H9 (cell line): Measurements from ENCODE around the gene BEND7. TPM values are rescaled to one million over a fixed set of nuclear protein-coding genes. Genes with fewer than 3 reads are reported as not detected.

Source experiments
- DNase-seq: peaks from one replicate; pipeline ENCODE4 v3.0.0-alpha.2; 2017
- H2AFZ ChIP-seq: one replicate; pipeline ENCODE4 v1.6.1; 2013; ENCODE audit warnings: mild to moderate bottlenecking, low read length, control low read depth, moderate library complexity
- H2AK5ac ChIP-seq: 2 replicates; pipeline ENCODE4 v1.6.1; 2013; ENCODE audit warnings: low read length, control low read depth, mixed read lengths; ENCODE audit not compliant: insufficient read length
- H2BK120ac ChIP-seq: one replicate; pipeline ENCODE4 v1.6.1; 2013; ENCODE audit warnings: low read depth, mild to moderate bottlenecking, low read length, control low read depth, inconsistent platforms; ENCODE audit not compliant: poor library complexity, severe bottlenecking
- H2BK12ac ChIP-seq: 2 replicates; pipeline ENCODE4 v1.6.1; 2013; ENCODE audit warnings: low read length, control low read depth, mixed read lengths, low read depth; ENCODE audit not compliant: insufficient read length
- H2BK15ac ChIP-seq: 2 replicates; pipeline ENCODE4 v1.6.1; 2013; ENCODE audit warnings: low read depth, low read length, control low read depth
- H2BK20ac ChIP-seq: one replicate; pipeline ENCODE4 v1.6.1; 2013; ENCODE audit warnings: low read depth, mild to moderate bottlenecking, low read length, control low read depth, inconsistent platforms; ENCODE audit not compliant: poor library complexity, severe bottlenecking
- H2BK5ac ChIP-seq: 2 replicates; pipeline ENCODE4 v1.6.1; 2013; ENCODE audit warnings: low read length, control low read depth, mixed read lengths; ENCODE audit not compliant: insufficient read length
- H3K14ac ChIP-seq: 2 replicates; pipeline ENCODE4 v1.6.1; 2013; ENCODE audit warnings: low read length, control low read depth; ENCODE audit not compliant: insufficient read depth
- H3K18ac ChIP-seq: 2 replicates; pipeline ENCODE4 v1.6.1; 2013; ENCODE audit warnings: low read depth, mild to moderate bottlenecking, mixed read lengths, low read length, control low read depth; ENCODE audit not compliant: insufficient read length
- H3K23ac ChIP-seq: 2 replicates; pipeline ENCODE4 v1.6.1; 2013; ENCODE audit warnings: low read length, control low read depth, mixed read lengths, low read depth; ENCODE audit not compliant: insufficient read length
- H3K23me2 ChIP-seq: 2 replicates; pipeline ENCODE4 v1.6.1; 2013; ENCODE audit warnings: low read depth, mild to moderate bottlenecking, mixed read lengths, low read length, control low read depth; ENCODE audit not compliant: insufficient read length, poor library complexity, severe bottlenecking
- H3K27ac ChIP-seq: 2 replicates; pipeline ENCODE4 v1.5.1; 2013; ENCODE audit warnings: low read length, control low read depth, mixed read lengths, low read depth; ENCODE audit not compliant: insufficient read length
- H3K27me3 ChIP-seq: 2 replicates; pipeline ENCODE4 v1.6.1; 2013; ENCODE audit warnings: low read length, control low read depth, inconsistent platforms; ENCODE audit not compliant: insufficient read depth
- H3K4ac ChIP-seq: 2 replicates; pipeline ENCODE4 v1.6.1; 2013; ENCODE audit warnings: low read depth, mild to moderate bottlenecking, control low read depth, inconsistent platforms, low read length, moderate library complexity
- H3K4me1 ChIP-seq: 2 replicates; pipeline ENCODE4 v1.6.1; 2013; ENCODE audit warnings: low read length, control low read depth, inconsistent platforms; ENCODE audit not compliant: insufficient read depth
- H3K4me2 ChIP-seq: 2 replicates; pipeline ENCODE4 v1.6.1; 2013; ENCODE audit warnings: low read length, control low read depth, mixed read lengths; ENCODE audit not compliant: insufficient read length, insufficient read depth
- H3K56ac ChIP-seq: 2 replicates; pipeline ENCODE4 v1.6.1; 2013; ENCODE audit warnings: low read depth, mild to moderate bottlenecking, mixed read lengths, low read length, control low read depth; ENCODE audit not compliant: insufficient read length
- H3K79me1 ChIP-seq: 2 replicates; pipeline ENCODE4 v1.6.1; 2013; ENCODE audit warnings: low read depth, mild to moderate bottlenecking, moderate library complexity, low read length, control low read depth, inconsistent platforms; ENCODE audit not compliant: insufficient read depth, poor library complexity, severe bottlenecking
- H3K79me2 ChIP-seq: 2 replicates; pipeline ENCODE4 v1.6.1; 2013; ENCODE audit warnings: low read length, control low read depth, inconsistent platforms; ENCODE audit not compliant: insufficient read depth
- H3K9ac ChIP-seq: 2 replicates; pipeline ENCODE4 v1.6.1; 2013; ENCODE audit warnings: low read length, control low read depth, mixed read lengths; ENCODE audit not compliant: insufficient read length; ENCODE audit errors: extremely low read depth
- H3K9me3 ChIP-seq: one replicate; pipeline ENCODE4 v1.6.1; 2013; ENCODE audit warnings: low read depth, low read length, inconsistent platforms; ENCODE audit not compliant: control insufficient read depth
- H3T11ph ChIP-seq: one replicate; pipeline ENCODE4 v1.6.1; 2013; ENCODE audit warnings: mild to moderate bottlenecking, low read length, control low read depth, inconsistent platforms
- H4K20me1 ChIP-seq: one replicate; pipeline ENCODE4 v1.6.1; 2013; ENCODE audit not compliant: control insufficient read depth, insufficient read length, insufficient read depth
- H4K5ac ChIP-seq: 2 replicates; pipeline ENCODE4 v1.6.1; 2013; ENCODE audit warnings: low read depth, mild to moderate bottlenecking, mixed read lengths, low read length, control low read depth; ENCODE audit not compliant: insufficient read length
- H4K8ac ChIP-seq: replicated peaks from 2 replicates; pipeline ENCODE4 v1.6.1; 2013; ENCODE audit warnings: low read length, control low read depth, mixed read lengths, low read depth; ENCODE audit not compliant: insufficient read length
- H4K91ac ChIP-seq: 2 replicates; pipeline ENCODE4 v1.6.1; 2013; ENCODE audit warnings: low read depth, mild to moderate bottlenecking, moderate library complexity, mixed read lengths, low read length, control low read depth; ENCODE audit not compliant: insufficient read length
- H3K27ac Mint-ChIP-seq, 3 experiments: 2 replicates in 2 of 3; 3 replicates in 1 of 3; pipeline ENCODE4 v1.8.0; 2020 to 2021; ENCODE audit warnings: mixed read lengths in 3 of 3, mild to moderate bottlenecking in 1 of 3, moderate library complexity in 1 of 3
- H3K27me3 Mint-ChIP-seq: 2 replicates; pipeline ENCODE4 v1.8.0; 2021; ENCODE audit warnings: low read depth, mild to moderate bottlenecking, moderate library complexity, mixed read lengths
- H3K36me3 Mint-ChIP-seq, 3 experiments: 2 replicates in 2 of 3; 3 replicates in 1 of 3; pipeline ENCODE4 v1.8.0; 2020 to 2021; ENCODE audit warnings: low read depth in 3 of 3, mixed read lengths in 3 of 3; ENCODE audit not compliant: insufficient read depth in 1 of 3
- H3K4me1 Mint-ChIP-seq, 2 experiments: 2 replicates each; pipeline ENCODE4 v1.8.0; 2020; ENCODE audit warnings: mixed read lengths in 2 of 2
- H3K4me3 Mint-ChIP-seq, 2 experiments: 2 replicates in 1 of 2; 3 replicates in 1 of 2; pipeline ENCODE4 v1.8.0; 2020 to 2021; ENCODE audit warnings: mild to moderate bottlenecking in 2 of 2, mixed read lengths in 2 of 2, moderate library complexity in 1 of 2
- H3K9me3 Mint-ChIP-seq, 2 experiments: 2 replicates in 1 of 2; 3 replicates in 1 of 2; pipeline ENCODE4 v1.8.0; 2020; ENCODE audit warnings: mild to moderate bottlenecking in 2 of 2, mixed read lengths in 2 of 2, moderate library complexity in 1 of 2
- WGBS: extraction: QIAGEN DNeasy Blood & Tissue Kit; methylation state at CpG from one replicate; pipeline ENCODE4 v1.1.7; 2013; ENCODE audit warnings: missing lambda C conversion rate, low lambda C conversion rate, mixed read lengths; ENCODE audit not compliant: insufficient read length; ENCODE audit errors: extremely low coverage; 5-methylcytosine and 5-hydroxymethylcytosine counted together
- total RNA-seq: library from RNA; stranded (reverse); gene quantifications from 2 replicates; pipeline ENCODE4 v1.2.1, GENCODE V29; 2021
- TF ChIP-seq, protein P1 (sequence below): fragments of 200-600 bp; sonication (generic); conservative IDR thresholded peaks from 3 replicates; pipeline ENCODE4 v1.8.0; 2021; ENCODE audit warnings: antibody characterized with exemption, mild to moderate bottlenecking

BEND7 gene
- total RNA-seq, 1 experiment from 2014 or later: 17.7 TPM

DNA sequence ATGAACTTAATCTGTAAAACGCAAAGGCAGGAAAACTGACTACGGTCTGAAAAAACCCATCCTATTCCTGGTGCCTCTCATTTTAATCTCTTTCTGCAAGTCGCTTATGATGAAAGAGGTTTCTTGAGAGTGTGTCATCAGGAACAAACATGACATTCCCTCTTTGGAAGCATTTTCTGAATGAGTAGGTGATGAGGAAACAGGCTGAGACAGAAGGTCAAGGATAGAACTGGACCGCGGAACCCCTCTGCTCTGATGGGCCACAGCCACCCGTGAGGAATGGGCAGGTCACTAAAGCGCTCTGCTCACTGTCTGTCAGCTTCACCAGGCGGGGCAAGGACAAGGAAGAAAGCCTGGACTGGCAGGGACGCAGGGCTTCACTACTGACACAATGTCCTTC lies 28.6 kb downstream of the BEND7 start:
- Histone ChIP-seq H3K79me1 (no peaks in the 10 kb centered on the region), H3K9ac (no peak overlapping the region), H2BK12ac (no peak overlapping the region), H3K23ac (no peak overlapping the region), H4K20me1 (no peaks in the 10 kb centered on the region), H2BK20ac (no peak overlapping the region), H2BK120ac (no peak overlapping the region), H3K9me3 (no peaks in the 10 kb centered on the region), H4K5ac (no peak overlapping the region), H3K56ac (no peak overlapping the region), H3K79me2 (no peaks in the 10 kb centered on the region), H2AK5ac (no peak overlapping the region), H4K91ac (no peak overlapping the region), H2BK5ac (no peak overlapping the region), H4K8ac (no peak overlapping the region), H3K4me1 (no peaks in the 10 kb centered on the region), H3K4me2 (no peak overlapping the region), H3K18ac (no peak overlapping the region), H3K27me3 (no peaks in the 10 kb centered on the region), H3K4ac (no peak overlapping the region), H3T11ph (no peak overlapping the region), H2BK15ac (no peak overlapping the region), H3K27ac (no peak overlapping the region), H3K14ac (no peak overlapping the region), H3K23me2 (no peaks in the 10 kb centered on the region), H2AFZ (no peak overlapping the region)
- DNase-seq: no peak
- peak overlapping the region in 1 of 3 experiments; percentile 38; a peak in 1 of 7 replicates for H3K27ac Mint-ChIP-seq
- TF ChIP-seq, protein P1, sequence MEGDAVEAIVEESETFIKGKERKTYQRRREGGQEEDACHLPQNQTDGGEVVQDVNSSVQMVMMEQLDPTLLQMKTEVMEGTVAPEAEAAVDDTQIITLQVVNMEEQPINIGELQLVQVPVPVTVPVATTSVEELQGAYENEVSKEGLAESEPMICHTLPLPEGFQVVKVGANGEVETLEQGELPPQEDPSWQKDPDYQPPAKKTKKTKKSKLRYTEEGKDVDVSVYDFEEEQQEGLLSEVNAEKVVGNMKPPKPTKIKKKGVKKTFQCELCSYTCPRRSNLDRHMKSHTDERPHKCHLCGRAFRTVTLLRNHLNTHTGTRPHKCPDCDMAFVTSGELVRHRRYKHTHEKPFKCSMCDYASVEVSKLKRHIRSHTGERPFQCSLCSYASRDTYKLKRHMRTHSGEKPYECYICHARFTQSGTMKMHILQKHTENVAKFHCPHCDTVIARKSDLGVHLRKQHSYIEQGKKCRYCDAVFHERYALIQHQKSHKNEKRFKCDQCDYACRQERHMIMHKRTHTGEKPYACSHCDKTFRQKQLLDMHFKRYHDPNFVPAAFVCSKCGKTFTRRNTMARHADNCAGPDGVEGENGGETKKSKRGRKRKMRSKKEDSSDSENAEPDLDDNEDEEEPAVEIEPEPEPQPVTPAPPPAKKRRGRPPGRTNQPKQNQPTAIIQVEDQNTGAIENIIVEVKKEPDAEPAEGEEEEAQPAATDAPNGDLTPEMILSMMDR: no peak
- H3K27me3 Mint-ChIP-seq: no peaks in the 10 kb centered on the region; the same call in 1 of the 2 replicates
- H3K4me1 Mint-ChIP-seq: peaks cover 13 to 19% of the 10 kb centered on the region in 2 experiments; a peak in 3 of 4 replicates
- H3K4me3 Mint-ChIP-seq: no peak overlapping the region; a peak in 1 of 5 replicates
- H3K36me3 Mint-ChIP-seq: no peaks in the 10 kb centered on the region; a peak in 2 of 7 replicates
- WGBS: no CpG with 5 or more reads among the region's 9 CpGs
- H3K9me3 Mint-ChIP-seq: no peaks in the 10 kb centered on the region
